Measurements from ENCODE around the gene FAM9B. TPM values are rescaled to one million over a fixed set of nuclear protein-coding genes. Genes with fewer than 3 reads are reported as not detected.

The FAM9B gene
- total RNA-seq, 1 donor from 2014 or later, result not detected

DNA sequence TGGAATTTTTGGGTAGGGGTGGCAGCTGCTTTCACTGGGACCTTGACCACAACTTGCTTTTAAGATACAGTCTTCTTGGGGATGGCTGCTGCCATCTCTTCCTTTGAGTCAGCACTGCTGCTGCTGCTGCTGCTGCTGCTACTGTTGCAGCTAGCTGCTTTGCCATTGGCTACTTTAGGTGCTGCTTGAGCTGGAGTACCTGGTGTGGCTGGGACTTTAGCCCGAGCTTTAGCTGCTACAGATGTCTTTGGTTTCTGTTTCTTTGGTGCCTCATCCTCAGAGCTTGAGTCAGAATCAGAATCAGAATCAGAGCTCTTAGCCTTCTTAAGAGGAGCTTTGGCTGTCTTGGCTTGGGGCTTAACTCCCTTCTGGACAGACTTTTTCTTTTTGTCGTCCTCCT is 52.2 kb downstream of the FAM9B start:
- no peak for FAIRE-seq
- DNase-seq (ENCODE audit: low spot score in 2 of 2), result no peak

DNA sequence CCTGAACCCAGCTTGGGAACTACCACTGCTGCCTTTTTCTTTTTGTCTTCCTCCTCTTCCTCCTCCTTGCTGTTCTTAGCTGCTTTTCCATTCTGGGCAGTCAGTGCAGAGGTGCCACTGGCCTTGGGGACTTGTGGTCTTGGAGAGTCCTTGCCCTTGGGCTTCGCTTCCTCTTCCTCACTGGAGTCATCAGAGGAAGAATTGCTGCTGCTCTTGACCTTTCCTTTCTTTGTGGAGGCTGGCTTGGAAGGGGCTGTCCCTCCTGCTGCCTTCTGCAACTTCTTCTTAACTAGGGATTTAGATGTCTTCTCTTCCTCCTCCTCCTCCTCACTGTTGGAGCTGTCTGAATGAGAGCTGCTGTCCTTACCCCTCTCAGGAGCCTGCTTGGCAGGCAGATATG is 53.2 kb downstream of the FAM9B start:
- DNase-seq (ENCODE audit: low spot score in 2 of 2) (no peak), FAIRE-seq (no peak)

Other genes starting within 250 kb of the FAM9B start
- gene FAM9A, start 232.7 kb downstream of the FAM9B start, total RNA-seq, result not detected